Stimulated activated CD8-positive, alpha-beta memory T cell treated with anti-CD3 and anti-CD28 coated beads, Interleukin-4, amount 100 ng/mL, for 1 hour (primary cell): ENCODE measurements around the gene FRMD4A.
"Not testable (repeated sequence)": the region's sequence is repeated elsewhere in the genome, so short reads cannot be mapped to it uniquely, and the experiment has no call there.

Experiments used
- DNase-seq, 2 donors: peaks; one replicate each; pipeline ENCODE4 v3.0.0-alpha.2; 2020; ENCODE audit warnings: low read depth in 2 of 2, low spot score in 1 of 2

The FRMD4A gene

GRCh38 chr10:13860886-13861285 lies 469.8 kb downstream of the FRMD4A start:
- DNase-seq = no peak

DNA sequence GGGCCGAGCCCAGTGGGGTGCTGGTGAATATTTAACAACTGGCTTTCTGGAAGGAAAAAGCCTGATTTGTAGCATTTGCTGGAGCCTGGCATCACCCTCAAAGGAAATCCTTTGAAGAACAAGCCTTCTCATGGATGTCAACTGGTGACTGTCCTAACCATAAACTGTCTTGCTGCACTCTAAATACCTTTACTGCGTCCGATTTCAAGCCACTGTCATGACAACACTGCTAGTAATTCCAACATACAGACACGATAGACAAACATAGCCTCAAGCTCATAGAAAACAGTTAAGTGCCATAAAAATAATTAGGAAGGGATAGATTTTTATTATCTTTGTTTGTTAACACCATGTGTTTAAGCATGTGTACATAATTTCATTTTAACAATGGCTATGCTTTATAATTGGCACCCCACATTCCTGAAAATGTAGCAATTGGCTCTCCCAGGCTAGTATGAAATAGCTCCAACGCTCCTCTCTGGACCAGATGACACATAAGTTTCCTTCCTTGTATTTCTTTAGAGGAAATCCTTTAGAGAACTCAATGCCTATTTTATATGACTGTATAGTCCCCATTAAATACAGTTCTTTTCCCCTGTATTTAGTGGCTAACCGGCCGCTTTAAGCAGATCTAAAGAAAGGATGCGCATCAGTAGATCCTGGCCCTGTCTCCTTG lies 470.6 kb downstream of the FRMD4A start:
- DNase-seq = no peak

DNA sequence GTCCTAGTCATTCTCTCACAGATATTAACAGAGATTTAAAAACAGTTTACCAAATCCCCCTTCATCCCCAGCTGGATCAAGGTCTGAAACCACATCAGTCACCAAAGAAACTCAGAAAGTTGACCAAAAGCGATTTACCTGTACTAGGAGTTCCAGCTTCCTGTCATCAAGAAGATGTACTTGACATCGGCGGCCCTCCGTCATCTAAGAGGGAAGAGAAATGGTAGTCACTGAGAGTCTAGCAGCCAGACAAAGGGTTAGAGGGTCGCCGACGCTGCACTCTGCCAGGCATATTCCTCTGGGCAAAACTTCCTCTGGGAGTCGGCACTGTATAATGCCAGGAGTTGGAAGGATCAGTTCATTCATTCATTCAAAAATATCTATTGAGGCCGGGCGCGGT lies 472.0 kb downstream of the FRMD4A start:
- no peak for DNase-seq

DNA sequence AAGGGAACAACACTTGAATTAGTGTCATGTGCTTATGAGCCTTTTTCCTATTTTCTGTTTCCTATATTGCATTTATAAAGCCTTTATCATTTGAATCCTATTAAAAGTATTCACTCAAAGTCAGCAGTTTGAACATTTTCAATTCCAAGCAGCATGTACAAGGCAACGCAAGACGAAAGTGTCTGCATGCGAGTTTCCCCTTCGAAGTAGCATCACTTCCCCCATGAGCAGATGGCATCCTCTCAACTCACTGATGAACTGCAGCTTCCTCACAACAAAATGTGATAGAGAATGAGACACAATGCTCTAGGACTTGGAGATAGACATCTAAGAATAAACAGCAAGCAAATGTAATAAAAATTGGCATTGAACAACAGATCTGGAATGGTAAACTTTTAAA lies 473.3 kb downstream of the FRMD4A start:
- DNase-seq = no peak

DNA sequence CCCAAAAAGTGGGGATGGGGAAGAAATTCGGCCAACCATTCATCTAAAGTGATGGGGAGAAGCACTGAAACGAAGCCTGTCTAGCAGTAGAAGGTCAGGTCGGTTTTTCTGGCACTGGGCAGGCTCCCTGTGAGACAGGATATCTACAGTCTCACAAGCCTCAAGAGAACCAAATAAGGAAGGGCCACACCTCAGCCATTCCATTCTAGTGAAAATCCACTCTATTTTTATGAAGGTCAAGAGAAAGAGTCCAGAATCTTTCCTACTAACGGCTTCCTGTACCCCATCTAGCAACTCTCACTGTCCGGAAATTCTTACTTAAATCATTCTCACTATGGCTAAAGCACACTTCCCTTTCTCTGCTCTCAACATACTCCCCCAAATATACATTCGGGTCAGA lies 476.9 kb downstream of the FRMD4A start:
- DNase-seq = no peak

- DNase-seq = no peak
These were observed 477.9 kb downstream of the FRMD4A start for GRCh38 chr10:13852872-13853271.

GRCh38 chr10:13851906-13852305 lies 478.8 kb downstream of the FRMD4A start:
- no peak for DNase-seq

DNA sequence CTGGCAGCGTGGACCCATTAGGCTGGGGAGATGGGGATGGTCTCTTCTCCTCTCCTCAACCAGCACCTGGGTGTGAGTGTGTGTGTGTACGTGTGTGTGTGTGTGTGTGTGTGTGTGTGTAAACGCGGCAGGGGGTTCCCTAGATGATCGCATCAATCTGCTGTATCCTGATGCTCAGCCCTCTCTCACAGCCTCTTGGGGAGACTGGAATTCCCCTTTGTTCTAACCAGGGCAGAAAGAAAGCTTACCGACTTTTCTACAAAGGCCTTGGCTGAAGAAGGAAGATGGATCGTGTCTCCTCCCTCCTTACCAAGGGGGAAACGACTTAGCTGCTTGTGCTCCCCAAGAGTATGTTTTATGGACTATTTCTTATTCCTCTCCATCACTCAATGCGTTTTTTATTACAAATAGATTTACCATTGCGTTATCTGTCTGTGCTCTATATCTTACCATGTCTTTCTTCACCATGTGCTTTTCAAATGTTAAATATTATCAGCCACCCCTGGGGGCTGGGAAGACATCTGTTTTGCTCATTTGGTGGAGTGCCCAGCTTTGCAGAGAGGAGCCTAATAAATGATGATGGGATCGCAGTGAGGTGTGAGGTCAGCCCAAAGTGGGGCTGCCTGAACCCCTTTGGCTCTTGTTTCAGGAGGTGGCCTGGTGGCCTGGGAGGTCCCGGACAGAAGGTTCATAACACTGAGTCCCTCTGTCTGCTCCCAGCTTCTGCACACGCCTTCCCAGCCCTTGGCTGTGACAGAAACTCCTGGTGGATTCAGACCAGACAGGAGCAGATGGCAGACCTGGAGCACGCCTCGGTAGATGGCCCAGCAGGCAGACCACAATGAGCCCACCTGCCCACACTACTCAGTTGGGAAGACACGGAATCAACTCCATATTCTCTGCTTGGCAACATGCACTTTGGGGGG lies 481.9 kb downstream of the FRMD4A start:
- no peak for DNase-seq

DNA sequence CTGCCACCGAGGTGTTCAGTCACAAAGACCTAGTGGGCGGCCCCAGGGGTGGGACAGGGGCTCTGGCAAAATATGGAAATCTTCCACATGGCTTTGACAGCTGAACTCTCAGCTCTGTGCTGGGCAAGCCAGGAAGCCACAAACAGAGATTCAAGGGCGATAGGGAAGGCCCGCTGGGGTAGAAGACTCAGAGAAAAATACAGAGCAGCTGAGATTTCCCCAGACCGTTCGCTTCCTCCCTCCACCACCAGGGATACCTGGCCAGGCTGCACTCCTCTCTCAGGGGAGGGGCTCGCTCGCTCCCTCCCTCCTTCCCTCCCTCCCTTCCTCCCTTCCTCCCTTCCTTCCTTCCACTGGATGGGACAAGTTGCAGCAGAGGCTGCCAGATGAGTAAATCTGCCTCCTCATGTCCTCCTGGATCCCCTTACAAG lies 483.5 kb downstream of the FRMD4A start:
- DNase-seq = no peak

DNA sequence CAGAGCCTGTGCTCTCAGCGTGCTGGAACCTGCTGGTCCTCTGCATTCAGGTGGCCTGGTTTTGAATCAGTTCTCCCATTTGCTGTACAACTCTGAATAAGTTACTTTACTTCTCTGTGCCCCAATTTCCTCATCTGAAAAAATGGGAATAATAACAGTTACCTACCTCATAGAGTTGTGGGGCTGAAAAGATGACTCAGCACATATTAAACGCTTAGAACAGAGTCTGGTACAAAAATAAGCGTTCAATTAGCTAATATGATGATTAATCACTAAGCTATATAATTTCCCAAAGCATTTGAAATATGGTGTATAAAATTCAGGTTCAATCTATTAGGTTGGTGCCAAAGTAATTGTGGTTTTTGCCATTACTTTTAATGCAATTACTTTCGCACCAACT lies 484.8 kb downstream of the FRMD4A start:
- no peak for DNase-seq

- no peak for DNase-seq
These were observed 486.1 kb downstream of the FRMD4A start for GRCh38 chr10:13844651-13845050.

- no peak for DNase-seq
These were observed 488.6 kb downstream of the FRMD4A start for GRCh38 chr10:13842117-13842516.

GRCh38 chr10:13840036-13840435 lies 490.7 kb downstream of the FRMD4A start:
- no peak for DNase-seq

- no peak for DNase-seq
These were observed 491.2 kb downstream of the FRMD4A start for GRCh38 chr10:13839430-13839990.

- DNase-seq = no peak
These were observed 491.7 kb downstream of the FRMD4A start for GRCh38 chr10:13839030-13839429.

- DNase-seq = no peak
These were observed 492.8 kb downstream of the FRMD4A start for GRCh38 chr10:13837966-13838365.

DNA sequence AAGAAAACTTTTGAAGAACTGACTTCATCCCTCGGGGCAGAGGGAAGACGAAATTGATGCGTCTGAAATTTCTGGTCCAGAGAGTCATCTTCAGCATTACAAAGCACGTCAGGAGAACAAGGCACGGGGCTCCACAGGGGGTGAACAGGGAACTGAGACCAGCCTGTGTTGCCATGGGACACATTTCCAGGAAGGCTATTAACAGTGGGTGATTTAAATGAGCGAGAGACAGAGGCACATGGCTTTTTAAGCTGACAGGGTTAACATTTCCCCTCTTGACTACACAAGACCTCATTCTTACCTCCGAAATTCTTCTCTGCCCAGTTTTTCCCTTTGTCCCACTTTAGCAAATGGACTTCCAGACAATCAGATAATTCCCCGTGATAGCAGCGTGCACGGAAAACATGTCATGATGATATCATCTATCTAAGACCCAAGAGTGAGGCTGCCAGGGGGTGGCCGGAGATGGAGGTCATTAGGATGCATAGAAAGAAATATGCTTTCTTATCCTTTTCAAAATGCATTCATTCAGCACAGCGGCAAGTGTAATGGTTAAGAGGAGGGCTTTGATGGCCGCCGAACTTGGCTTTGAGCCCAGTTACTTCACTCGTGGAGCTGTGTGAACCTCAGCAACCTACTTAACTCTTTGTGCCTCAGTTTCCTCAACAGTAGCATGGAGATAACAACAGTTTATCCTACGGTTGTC lies 496.0 kb downstream of the FRMD4A start:
- DNase-seq = no peak

- no peak for DNase-seq
These were observed 499.0 kb downstream of the FRMD4A start for GRCh38 chr10:13831711-13832141.

GRCh38 chr10:13830385-13830784 lies 500.3 kb downstream of the FRMD4A start:
- no peak for DNase-seq

DNA sequence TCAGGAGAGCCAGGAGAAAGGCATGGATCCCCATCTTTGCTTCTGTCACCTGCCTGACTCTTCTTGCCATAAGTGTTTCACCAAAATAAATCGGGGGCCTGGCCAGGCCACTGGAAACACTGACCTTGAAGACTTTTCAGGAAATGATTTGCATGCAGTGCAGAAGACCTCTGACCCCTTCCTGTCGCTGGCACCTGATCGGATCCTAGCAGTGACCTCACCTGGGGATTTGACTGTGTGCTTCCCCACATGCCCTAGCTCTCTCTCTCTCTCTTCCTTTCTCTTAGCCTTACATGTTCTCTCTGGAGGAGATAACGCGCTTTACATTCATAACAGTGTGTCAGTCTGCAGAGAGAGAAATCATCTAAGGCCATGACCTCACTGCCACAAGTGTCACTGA lies 500.9 kb downstream of the FRMD4A start:
- DNase-seq = no peak

DNA sequence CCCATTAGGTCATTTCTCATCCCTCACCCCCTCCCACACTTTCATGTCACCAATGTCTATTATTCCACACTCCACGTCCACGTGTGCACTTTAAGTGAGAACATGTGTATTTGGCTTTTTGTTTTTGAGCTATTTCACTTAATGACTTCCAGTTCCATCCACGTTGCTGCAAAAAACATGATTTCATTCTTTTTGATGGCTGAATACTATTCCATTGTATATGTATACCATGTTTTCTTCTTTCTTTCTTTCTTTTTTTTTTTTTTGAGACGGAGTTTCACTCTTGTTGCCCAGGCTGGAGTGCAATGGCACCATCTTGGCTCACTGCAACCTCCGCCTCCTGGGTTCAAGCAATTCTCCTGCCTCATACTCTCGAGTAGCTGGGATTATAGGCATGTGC lies 502.4 kb downstream of the FRMD4A start:
- DNase-seq = not testable (repeated sequence)
